IPS-18c (cell line): ENCODE results near the gene CSTF2T.
"Not testable (repeated sequence)": the region's sequence is repeated elsewhere in the genome, so short reads cannot be mapped to it uniquely, and the experiment has no call there.

Experiments used
- H3K4me3 ChIP-seq: 2 replicates; pipeline ENCODE4 v1.7.0; 2013; ENCODE audit warnings: low read depth, mild to moderate bottlenecking, low read length, moderate library complexity; ENCODE audit not compliant: insufficient read depth
- H3K9me3 ChIP-seq: one replicate; pipeline ENCODE4 v1.6.1; 2013; ENCODE audit warnings: mild to moderate bottlenecking, low read length, moderate library complexity; ENCODE audit not compliant: control insufficient read depth, insufficient read depth

CSTF2T gene

GRCh38 chr10:51706225-51706624 lies 6.8 kb upstream of the CSTF2T start:
- Histone ChIP-seq H3K9me3 (no peaks in the 10 kb centered on the region), H3K4me3 (no peak overlapping the region)

GRCh38 chr10:51705774-51706173 lies 6.4 kb upstream of the CSTF2T start:
- H3K9me3 ChIP-seq, result no peaks in the 10 kb centered on the region
- no peak overlapping the region for H3K4me3 ChIP-seq

DNA sequence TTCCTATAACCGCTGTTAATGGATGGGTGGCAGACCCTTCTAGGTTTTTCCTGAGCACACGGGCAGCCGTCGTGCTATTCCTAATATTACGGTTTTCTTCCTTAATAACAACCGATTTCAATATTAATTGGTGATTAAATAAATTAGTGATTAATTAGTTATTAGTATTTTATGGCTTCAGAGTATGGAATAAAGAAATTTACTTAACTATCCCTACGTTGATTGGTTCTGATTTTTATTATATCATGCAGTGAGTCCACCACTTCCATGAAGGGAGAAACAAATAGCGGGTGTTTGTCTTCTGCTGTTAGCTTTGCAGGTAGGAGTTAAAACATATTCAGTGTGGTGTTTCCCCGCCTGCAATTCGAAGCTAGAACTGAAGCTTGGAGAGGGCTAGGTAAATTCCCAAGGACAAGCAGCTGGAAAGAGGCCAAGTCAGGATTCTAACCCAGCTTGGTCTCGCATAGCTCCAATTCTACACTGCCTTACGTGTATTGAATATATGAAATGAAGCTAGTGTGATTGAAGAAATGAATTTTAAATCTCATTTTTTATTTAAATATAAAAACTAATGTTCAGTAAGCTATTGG lies 928 bp upstream of the CSTF2T start:
- Histone ChIP-seq H3K9me3 (no peaks in the 10 kb centered on the region), H3K4me3 (peak overlapping the region; percentile 78; the same call in 1 of the 2 replicates)

DNA sequence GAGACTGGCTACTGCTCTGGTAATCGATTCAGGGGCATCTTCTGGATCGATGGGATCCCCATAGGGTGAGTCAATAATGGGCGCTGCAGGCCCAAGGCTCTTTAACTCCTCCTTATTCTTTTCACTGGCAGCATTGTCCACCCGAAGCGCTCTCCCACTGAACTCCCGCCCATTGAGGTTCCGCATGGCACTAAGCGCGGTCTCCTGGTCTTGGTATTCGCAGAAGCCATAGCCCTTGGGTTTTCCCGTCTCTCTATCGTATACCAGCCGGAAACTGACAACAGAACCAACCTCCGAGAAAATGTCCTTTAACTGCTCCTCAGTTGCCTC lies 285 bp downstream of the CSTF2T start:
- H3K4me3 ChIP-seq, result peak overlapping the region; percentile 78

DNA sequence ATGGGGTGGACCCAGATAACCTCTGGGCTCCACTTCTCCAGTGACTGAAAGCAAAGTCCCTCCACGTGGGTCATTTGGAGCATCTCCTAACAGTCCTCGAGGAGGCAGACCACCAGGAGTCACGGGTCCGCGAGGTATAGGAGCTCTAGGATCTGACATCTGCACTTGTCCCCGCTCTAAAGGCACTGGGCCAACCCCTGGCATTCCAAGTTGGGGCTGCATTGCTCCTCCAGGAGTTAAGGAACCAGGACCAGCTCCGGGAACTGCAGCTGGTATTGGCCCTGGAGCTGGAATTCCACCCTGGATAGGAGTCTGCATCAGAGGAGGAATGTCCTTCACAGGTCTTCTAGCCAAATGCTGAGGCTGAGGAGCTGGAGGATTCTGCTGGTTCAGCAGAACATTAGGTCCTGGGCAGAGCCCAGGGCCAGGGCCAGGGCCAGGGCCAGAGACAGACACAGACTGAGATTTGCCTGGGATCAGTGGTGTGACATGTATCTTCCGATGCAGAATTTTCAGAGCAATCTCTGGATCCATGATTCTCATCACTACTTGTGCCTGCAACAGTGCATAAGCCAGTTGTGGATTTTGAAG lies 827 bp downstream of the CSTF2T start:
- H3K4me3 ChIP-seq, result peak overlapping the region; percentile 78
- no peaks in the 10 kb centered on the region for H3K9me3 ChIP-seq

More for the DNA sequence above, 285 bp downstream of the CSTF2T start:
- H3K9me3 ChIP-seq, result no peaks in the 10 kb centered on the region

DNA sequence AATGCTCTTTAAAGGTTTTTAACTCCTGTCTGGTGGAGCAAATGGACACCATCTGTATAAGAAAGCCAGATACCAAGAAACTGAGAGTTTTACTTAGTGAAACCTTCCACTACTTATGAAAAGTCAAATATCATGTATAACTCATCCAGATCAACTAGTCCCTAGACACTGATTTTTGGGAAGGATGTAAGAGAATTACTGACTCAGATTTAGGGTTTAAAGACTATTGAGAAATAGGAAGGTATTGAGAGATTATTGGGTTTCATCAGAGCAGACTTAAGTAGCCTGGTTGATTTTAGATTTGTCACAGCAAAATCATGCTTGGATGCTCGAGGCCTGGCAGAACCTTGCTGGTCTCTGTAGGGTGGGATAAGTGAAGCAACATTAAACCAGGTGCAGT lies 3.1 kb downstream of the CSTF2T start:
- Histone ChIP-seq H3K4me3 (no peak overlapping the region), H3K9me3 (no peaks in the 10 kb centered on the region)

DNA sequence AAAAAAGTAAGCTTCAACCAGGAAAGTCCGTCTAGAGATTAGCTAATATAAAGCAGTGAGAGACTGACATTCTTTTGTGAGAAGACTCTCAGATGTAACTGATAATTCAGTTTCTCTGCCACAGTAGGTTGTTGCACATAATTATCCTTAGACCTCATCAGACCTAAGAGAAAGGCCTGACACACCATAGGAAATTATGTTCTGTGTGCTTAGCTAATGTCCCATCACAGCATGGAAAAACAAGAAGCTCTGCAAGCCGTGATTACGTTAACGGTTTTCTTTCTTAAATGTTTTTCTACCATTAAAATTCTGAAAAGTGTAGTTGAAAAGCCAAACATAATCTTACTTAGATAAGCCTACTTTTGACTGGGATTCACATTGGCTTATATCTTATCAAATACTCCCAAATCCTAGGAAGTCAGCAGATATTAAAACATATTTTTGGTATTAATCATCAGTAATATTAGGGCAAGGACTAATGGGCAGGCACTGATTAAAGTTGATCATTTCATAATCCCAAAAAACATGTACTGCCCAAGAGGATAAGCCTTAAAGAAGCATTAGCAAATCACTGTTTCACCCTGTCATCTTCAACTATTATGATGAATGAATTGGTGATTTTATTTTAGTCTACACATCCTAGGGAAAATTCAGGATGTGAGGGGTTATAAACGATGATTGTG lies 5.2 kb downstream of the CSTF2T start:
- no peaks in the 10 kb centered on the region for H3K9me3 ChIP-seq
- no peak overlapping the region for H3K4me3 ChIP-seq

DNA sequence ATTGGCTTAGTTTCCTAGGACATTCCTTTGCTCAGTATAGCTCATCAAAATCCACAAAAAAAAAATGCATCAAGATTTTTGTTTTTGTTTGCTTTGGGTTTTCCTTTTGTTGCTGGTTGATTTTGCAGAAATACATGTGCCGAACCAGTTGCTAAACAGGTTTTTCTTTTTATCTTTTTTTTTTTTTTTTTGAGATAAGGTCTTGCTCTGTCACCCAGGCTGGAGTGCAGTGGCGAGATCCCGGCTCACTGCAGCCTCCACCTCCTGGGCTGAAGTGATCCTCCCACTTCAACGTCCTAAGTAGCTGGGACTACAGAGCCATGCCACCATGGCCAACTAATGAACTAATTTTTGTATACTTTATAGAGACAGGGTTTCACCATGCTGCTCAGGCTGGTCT lies 8.3 kb downstream of the CSTF2T start:
- Histone ChIP-seq H3K9me3 (no peaks in the 10 kb centered on the region), H3K4me3 (no peak overlapping the region)

DNA sequence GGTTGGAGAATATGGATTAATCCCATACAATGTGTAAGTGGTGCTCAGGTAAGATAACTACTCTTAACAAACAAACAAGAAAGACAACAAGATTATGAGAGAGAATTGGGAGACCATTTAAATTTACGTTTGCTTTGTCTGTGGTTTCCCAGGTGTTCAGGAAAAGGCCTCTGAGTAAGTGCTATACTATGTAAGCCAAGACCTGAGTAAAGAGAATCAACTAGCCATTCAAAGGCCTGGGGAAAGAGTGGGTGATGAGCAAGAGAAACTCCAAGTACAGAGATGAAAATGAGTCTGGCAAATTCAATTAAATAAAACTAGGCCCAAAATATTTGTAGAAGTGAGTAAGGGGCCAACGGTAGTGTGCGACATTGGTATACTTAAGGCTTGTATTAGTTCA lies 9.9 kb downstream of the CSTF2T start:
- H3K4me3 ChIP-seq, result no peak overlapping the region
- no peaks in the 10 kb centered on the region for H3K9me3 ChIP-seq

GRCh38 chr10:51688826-51689225 lies 10.6 kb downstream of the CSTF2T start:
- H3K4me3 ChIP-seq, H3K9me3 ChIP-seq: not testable (repeated sequence)

DNA sequence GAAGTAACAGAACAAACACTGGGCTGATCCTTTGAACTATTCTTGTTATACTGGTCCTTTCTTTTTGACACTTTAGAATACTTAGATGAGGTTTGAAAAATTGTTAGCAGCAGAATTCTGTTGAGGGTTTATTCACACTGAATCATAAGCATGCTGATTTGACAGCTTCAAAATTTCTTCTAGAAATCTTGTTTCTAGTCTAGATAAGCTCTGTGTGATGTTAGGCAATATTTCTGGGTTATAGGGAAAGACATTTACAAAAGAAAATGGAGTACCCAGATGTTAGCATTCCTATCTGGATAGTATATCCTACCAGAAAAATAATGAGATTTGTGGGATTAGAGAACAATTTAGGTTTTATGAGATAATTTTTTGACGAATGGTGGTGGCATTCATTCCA lies 12.1 kb downstream of the CSTF2T start:
- H3K4me3 ChIP-seq, result no peak overlapping the region
- no peaks in the 10 kb centered on the region for H3K9me3 ChIP-seq

GRCh38 chr10:51685768-51686167 lies 13.6 kb downstream of the CSTF2T start:
- Histone ChIP-seq H3K9me3 (no peaks in the 10 kb centered on the region), H3K4me3 (no peak overlapping the region)

DNA sequence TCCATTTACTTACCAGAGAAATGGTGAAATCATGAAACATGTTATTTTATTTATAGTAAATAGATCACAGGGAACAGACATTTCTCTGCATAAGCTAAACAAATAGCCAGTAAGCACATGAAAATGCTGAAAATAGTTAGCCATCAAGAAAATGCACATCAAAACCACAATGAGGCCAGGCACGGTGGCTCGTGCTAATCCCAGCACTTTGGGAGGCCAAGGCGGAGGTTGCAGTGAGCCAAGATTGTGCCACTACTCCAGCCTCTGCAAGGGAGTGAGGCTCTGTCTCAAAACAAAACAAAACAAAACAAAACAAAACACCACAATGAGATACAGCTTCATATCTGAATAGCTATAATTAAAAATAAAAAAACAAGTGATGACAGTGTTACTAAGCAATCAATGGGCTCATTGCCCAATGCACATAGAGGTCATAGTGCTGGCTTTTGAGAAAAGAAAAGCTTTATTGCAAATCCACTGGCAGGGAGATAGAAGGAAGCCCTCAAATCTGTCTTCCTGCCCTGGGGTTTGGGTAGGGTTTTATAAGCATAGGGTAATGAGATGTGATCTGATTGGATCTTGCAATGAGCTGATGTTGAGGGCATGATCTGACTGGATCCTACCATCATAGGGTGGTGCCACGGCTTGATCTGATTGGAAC lies 16.2 kb downstream of the CSTF2T start:
- Histone ChIP-seq H3K4me3 (no peak overlapping the region), H3K9me3 (no peaks in the 10 kb centered on the region)

GRCh38 chr10:51679841-51680240 lies 19.6 kb downstream of the CSTF2T start:
- H3K9me3 ChIP-seq, result no peaks in the 10 kb centered on the region
- no peak overlapping the region for H3K4me3 ChIP-seq

GRCh38 chr10:51675088-51675487 lies 24.3 kb downstream of the CSTF2T start:
- Histone ChIP-seq H3K4me3 (no peak overlapping the region), H3K9me3 (no peaks in the 10 kb centered on the region)

DNA sequence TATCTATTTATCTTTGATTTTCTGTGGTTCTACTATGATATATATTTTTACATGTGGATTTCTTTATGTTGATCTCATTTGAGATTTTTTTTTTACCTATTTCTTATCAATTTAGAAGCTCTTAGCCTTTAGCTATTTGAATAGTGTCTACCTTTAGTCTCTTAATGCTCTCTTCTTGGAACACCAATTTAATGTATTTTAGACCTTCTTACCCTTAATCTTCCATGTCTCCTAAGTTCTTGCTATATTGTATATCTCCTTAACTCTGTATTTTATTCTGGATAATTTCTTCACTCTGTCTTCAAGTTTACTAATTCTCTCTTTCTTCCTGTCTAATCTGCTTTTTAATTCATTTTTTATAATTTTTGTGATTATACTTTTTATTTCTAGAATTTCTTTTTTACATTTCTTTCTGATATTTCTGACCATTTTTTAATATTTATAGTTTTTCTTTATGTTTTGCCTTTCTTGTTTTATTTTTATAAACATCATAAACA lies 27.3 kb downstream of the CSTF2T start:
- H3K9me3 ChIP-seq, result no peaks in the 10 kb centered on the region
- no peak overlapping the region for H3K4me3 ChIP-seq

DNA sequence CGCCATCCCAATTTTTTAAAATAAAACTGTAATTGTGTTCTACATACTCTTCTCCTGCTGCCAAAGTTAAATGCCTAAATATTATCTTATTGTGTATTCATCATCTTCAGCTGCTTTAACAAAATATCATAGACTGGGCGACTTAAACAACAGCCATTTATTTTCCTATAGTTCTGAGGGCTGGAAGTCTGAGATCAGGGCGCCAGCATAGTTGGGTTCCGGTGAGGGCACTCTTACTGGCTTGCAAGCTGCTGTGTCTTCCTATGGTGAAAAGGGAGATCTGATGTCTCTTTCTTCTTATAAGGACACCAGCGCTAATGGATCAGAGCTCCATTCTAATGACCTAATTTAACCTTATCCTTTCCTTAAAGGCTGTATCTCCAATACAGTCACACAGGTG lies 30.4 kb downstream of the CSTF2T start:
- Histone ChIP-seq H3K4me3 (no peak overlapping the region), H3K9me3 (no peaks in the 10 kb centered on the region)

DNA sequence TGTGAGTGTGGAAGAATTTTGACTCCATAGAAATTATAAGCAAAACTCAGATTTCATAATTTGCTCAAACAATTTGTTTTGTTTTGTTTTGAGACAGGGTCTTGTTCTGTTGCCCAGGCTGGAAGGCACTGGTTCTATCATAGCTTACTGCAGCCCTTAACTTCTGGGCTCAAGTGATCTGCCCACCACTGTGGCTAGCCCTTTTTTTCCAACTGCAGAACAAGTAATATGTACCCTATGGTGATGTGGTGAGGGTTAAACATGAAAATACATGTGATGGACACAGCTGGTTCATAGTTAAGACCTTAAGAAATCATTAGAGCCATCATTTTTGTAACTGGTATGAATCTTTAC lies 31.1 kb downstream of the CSTF2T start:
- Histone ChIP-seq H3K4me3 (no peak overlapping the region), H3K9me3 (no peaks in the 10 kb centered on the region)
